ENCODE measurements around the gene TENM3.

The TENM3 gene

GRCh38 chr4:182828360-182829025, 585.3 kb downstream of the TENM3 start:
- ChIA-PET CTCF (no interaction called here), POLR2A (interaction anchor here (0.6 kb wide), 1 partner anchor 16 kb away, joined by 3 read pairs; no protein-coding TSS in a partner anchor)

GRCh38 chr4:182829196-182829595, 586.0 kb downstream of the TENM3 start:
- ChIA-PET POLR2A (no interaction called here), CTCF (no interaction called here)
- Histone ChIP-seq H3K9me3 (ENCODE audit: control insufficient read depth, insufficient read depth, low read depth, low read length) (no peaks in the 10 kb centered on the region), H3K4me3 (ENCODE audit: low read depth, low read length) (no peak overlapping the region), H3K4me1 (ENCODE audit: control insufficient read depth, insufficient read depth, low read length) (no peaks in the 10 kb centered on the region), H3K27ac (ENCODE audit: extremely low read depth, low read depth, low read length) (no peak overlapping the region), H3K36me3 (ENCODE audit: control insufficient read depth in 2 of 2, insufficient read depth in 1 of 2, low read length in 2 of 2) (no peaks in the 10 kb centered on the region)
- no peak for TF ChIP-seq ZNF335 (tag by site-specific recombination; conservative IDR thresholded peaks at IDR 0.05)

More at GRCh38 chr4:182828360-182829025, 585.3 kb downstream of the TENM3 start:
- Histone ChIP-seq H3K27ac (ENCODE audit: extremely low read depth, low read depth, low read length) (no peak overlapping the region), H3K4me1 (ENCODE audit: control insufficient read depth, insufficient read depth, low read length) (no peaks in the 10 kb centered on the region), H3K4me3 (ENCODE audit: low read depth, low read length) (no peak overlapping the region), H3K9me3 (ENCODE audit: control insufficient read depth, insufficient read depth, low read depth, low read length) (no peaks in the 10 kb centered on the region), H3K36me3 (ENCODE audit: control insufficient read depth in 2 of 2, insufficient read depth in 1 of 2, low read length in 2 of 2) (no peaks in the 10 kb centered on the region)
- TF ChIP-seq ZNF311 (tag by site-specific recombination; IDR thresholded peaks at IDR 0.05; ENCODE audit: borderline replicate concordance): no peak
- TF ChIP-seq ZNF596 (tag by site-specific recombination; IDR thresholded peaks at IDR 0.05): no peak
- TF ChIP-seq ZNF140 (tag by site-specific recombination; IDR thresholded peaks at IDR 0.05): no peak
- TF ChIP-seq ZNF677 (tag by site-specific recombination; IDR thresholded peaks at IDR 0.05): no peak

- no peak for TF ChIP-seq ZEB2 (tag by site-specific recombination; IDR thresholded peaks at IDR 0.05)
- no peak for TF ChIP-seq PRDM1 (tag by site-specific recombination; IDR thresholded peaks at IDR 0.05)
- TF ChIP-seq SP7 (tag by site-specific recombination; IDR thresholded peaks at IDR 0.05): no peak
- TF ChIP-seq ZSCAN23 (tag by site-specific recombination; IDR thresholded peaks at IDR 0.05): no peak
- no peak for TF ChIP-seq ZNF292 (tag by site-specific recombination; IDR thresholded peaks at IDR 0.05; ENCODE audit: borderline replicate concordance, low read depth)
- no peak for TF ChIP-seq ZXDB (tag by site-specific recombination; IDR thresholded peaks at IDR 0.05)
- TF ChIP-seq ZNF624 (tag by site-specific recombination; IDR thresholded peaks at IDR 0.05): no peak
- no peak for TF ChIP-seq ZNF155 (tag by site-specific recombination; IDR thresholded peaks at IDR 0.05)
- TF ChIP-seq TSHZ1 (tag by site-specific recombination; IDR thresholded peaks at IDR 0.05; ENCODE audit: borderline replicate concordance): no peak
- no peak for TF ChIP-seq ZNF530 (tag by site-specific recombination; IDR thresholded peaks at IDR 0.05; ENCODE audit: low read depth)
- TF ChIP-seq ZNF514 (tag by site-specific recombination; IDR thresholded peaks at IDR 0.05): no peak
- Histone ChIP-seq H3K9me3 (ENCODE audit: control insufficient read depth, insufficient read depth, low read depth, low read length) (no peaks in the 10 kb centered on the region), H3K4me1 (ENCODE audit: control insufficient read depth, insufficient read depth, low read length) (no peaks in the 10 kb centered on the region), H3K4me3 (ENCODE audit: low read depth, low read length) (no peak overlapping the region), H3K27ac (ENCODE audit: extremely low read depth, low read depth, low read length) (no peak overlapping the region), H3K36me3 (ENCODE audit: control insufficient read depth in 2 of 2, insufficient read depth in 1 of 2, low read length in 2 of 2) (no peaks in the 10 kb centered on the region)
- ChIA-PET CTCF (no interaction called here), POLR2A (interaction anchor here (0.6 kb wide), 1 partner anchor 11 kb away, joined by 3 read pairs; no protein-coding TSS in a partner anchor)
Measured at GRCh38 chr4:182831376-182831775, 588.2 kb downstream of the TENM3 start.
